NCI-H345 treated with DMSO at 0.1 percent for 48 hours (cell line): ENCODE measurements around the gene USP48.
"Not testable (repeated sequence)": the region's sequence is repeated elsewhere in the genome, so short reads cannot be mapped to it uniquely, and the experiment has no call there.

Experiments
- DNase-seq: peaks from one replicate; lab custom pipeline; 2025; ENCODE audit not compliant: unreplicated experiment; lab: John Stamatoyannopoulos, UW

The USP48 gene

DNA sequence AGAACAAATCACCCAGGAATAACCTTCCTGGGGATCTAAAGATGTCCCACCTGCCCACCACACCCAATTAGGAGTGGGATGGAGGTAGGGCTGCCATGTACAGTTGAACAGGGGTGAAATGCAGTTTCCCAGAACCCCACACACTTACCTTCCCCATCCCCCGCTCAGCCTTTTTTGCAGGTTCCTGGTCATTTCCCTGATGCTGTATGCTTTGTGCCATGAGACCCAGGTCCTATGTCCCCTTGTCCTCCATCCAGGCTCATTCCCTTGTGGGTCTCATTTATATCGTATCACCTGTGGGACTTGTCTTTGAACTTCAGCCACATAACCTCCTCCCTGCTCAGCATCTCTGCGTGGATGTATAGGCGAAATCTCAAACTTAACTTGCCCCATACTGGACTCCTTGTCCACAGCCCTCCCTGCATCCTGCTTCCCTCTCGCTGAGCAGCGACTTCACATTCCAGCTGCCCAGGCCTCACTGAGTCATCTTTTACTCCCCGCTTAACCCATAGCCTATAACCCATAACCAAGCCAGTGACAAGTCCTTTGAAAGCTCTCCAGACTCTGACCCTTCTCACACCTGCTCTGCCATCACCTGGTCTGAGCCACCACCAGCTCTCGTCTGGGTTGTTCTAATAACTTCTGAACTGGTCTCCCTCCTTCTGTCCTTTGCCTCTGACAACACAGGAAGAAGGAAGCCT lies 33.8 kb upstream of the USP48 start:
- no peak for DNase-seq

DNA sequence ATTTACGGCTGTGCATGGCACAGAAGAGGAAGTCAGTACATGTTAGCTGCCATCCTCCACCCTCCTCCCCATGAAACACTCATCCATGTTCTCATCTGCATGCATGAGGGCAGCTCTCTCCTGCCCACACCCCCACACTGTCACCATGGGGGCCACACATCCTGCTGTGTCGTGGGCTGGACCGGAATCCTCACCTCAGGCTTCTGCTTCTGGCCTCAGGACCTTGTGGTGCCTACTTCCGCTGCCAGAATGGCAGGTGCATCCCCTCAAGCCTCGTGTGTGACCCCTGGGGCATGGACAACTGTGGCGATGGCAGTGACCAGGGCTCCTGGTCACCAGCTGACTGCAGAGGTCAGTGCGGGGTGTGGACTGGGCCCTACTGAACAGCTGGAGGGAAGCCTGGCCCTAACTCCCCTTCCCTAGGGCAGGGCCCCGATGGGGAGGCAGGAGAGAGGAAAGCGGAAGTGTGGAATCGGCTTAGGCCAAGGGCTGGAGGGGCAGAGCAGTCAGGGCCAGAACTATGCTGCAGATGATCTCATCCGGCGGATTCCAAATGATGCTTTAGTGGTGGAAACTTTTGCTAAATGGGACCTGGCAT lies 32.9 kb upstream of the USP48 start:
- DNase-seq, result no peak

DNA sequence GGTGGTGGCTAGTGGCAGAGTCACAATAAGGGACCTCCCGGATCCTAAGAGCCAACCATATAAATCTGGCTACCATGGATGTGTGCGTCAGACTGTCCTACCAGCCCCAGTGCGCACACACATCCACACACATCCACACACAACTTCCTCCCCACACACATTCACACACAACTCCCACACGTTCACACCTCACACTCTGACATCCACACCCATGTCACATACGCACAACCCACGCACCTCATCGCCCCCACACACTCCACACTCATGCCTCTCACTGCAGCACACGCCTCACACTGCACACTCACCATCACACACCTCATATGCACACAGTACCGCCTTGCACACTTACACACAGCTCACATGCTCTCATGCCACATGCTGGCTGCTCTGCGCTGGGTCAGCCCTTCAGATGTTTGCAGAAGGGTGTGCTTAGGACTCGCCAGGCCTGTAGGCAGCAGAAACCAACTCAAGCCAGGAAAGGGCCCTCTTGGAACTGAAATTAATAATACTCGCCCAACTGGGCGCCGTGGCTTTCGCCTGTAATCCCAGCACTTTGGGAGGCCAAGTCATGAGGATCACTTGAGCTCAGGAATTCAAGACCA lies 32.1 kb upstream of the USP48 start:
- DNase-seq, result no peak

DNA sequence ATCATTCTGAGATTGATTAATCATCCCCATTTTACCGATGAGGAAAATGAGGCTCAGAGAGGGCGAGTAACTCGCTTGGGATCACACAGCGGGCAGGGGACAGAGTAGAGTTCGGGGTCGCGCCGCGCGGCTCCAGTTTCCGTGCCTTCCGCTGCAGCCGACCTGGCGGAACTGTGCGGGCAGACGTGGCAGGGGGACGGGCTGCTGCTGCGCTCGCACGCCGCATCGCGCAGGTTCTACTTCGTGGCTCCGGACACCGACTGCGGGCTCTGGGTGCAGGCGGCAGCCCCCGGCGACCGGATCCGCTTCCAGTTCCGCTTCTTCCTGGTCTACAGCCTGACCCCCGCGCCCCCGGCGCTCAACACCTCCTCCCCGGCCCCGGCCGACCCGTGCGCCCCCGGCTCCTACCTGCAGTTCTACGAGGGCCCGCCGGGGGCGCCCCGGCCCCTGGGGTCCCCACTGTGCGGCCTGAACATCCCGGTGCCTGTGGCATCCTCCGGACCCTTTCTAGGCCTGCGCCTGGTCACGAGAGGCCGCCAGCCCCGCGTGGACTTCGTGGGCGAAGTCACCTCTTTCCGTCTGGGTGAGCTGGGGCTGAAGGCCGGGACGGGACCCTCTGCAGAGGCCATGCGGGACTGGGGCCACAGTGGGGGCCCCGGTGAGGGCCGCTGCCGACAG lies 31.4 kb upstream of the USP48 start:
- DNase-seq, result no peak

DNA sequence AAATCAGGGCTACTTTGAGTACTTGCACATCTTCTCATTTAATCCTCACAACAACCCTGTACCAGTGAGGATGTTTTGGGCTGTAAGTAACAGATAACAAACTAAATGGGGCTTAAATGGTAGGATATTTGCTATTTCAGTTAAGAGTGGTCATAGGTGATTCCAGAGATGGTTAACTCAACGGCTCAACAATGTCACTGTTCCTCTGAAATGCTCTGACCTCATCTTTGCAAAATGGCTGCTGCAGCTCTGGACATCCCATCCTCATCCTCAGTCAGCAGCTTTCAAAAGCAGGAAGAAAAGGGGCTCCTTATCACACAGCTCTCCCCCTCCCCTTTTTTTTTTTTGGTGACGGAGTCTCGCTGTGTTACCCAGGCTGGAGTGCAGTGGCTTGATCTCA lies 30.6 kb upstream of the USP48 start:
- no peak for DNase-seq

DNA sequence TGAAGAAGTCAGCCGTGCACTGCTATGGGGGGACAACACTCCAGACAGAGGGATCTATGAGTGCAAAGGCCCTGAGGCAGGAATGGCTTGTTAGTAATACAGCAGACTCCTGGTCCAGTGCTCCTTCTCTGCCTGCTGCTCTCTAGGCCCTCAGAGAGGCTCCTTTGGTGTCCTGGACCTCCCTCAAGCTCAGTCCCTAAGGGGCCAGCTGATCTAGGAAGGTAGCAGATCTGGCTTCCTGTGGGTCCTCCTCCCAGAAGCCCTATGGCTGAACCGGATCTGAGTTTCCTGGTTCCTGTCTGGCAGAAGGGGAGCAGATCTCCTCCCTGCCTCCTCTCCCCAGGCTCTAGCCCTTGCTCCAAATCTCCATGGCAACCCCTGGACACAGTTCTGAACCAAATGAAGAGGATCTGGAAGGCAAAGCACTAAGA lies 28.9 kb upstream of the USP48 start, which contains the start of gene LDLRAD2:
Gene LDLRAD2, plus strand, starts transcription at position 391 of the 431 bp plus-strand sequence. CDS start 187 bp downstream, outside the sequence.
- DNase-seq, result no peak

DNA sequence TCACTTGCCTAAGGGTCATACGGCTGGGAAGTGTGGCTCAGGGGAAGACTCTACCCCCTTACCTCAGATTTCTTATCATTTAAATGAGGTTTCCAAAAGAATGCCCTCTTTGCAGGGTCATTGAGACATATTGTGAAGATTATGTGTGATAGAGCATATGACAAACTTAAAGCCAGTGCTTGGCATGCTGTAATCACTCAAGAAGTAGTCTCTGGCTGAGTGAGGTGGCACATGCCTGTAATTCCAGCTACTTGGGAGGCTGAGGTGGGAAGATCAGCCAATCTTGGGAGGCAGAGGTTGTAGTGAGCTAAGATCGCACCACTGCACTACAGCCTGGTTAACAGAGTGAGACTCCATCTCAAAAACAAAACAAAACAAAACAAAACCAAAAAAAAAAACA lies 21.6 kb upstream of the USP48 start:
- no peak for DNase-seq

DNA sequence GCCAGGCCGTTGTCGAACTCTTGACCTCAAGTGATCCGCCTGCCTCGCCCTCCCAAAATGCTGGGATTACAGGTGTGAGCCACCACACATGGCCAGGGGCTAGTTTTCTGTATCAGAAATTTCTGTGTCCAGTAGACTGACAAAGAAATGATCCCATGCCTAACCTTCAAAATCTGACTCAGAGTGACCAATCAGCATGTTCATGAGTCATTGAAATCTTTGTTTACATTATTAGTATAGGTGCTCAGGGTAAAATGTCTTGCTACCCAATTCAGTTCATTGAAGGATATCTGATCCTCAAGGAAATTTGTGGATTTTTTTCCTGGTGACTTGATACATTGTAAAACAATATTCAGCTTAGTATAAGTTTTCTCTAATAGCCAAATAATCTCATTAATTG lies 18.2 kb upstream of the USP48 start:
- DNase-seq, result no peak

DNA sequence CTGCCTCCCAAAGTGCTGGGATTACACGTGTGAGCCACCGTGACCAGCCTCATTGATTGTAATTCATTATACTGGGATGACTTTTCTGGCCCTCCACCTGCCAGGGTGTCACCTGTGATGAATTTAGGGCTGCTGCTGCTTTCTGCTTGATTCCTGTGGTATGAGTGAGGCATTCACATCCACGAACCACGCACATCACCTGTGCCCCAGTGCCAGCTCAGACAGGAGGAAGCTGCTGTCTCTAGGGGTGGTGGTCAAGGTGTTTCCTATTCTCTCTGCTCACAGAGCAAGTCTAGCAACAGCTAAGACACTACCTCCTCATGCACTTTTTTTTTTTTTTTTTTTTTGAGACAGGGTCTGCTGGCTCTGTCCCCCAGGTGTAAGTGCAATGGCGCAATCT lies 16.8 kb upstream of the USP48 start:
- DNase-seq, result no peak

DNA sequence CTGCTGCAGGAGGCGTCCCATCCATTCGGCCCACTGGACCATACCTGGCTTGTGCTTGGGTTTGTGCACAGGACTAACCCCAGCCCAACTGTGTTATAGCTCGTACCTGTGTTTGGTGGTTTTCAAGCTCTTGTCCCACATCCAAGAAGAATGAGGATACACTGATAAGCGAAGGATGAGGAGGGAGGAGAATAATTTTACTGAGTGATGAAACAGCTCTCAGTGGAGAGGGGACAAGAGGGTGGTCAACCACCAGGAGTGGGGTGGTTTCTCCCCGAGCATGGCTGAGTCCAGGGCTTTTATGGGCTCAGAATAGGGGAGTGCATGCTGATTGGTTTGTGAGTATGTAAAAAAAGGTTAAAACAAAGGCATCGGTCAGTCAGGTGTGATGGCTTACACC lies 12.1 kb upstream of the USP48 start:
- DNase-seq, result no peak

DNA sequence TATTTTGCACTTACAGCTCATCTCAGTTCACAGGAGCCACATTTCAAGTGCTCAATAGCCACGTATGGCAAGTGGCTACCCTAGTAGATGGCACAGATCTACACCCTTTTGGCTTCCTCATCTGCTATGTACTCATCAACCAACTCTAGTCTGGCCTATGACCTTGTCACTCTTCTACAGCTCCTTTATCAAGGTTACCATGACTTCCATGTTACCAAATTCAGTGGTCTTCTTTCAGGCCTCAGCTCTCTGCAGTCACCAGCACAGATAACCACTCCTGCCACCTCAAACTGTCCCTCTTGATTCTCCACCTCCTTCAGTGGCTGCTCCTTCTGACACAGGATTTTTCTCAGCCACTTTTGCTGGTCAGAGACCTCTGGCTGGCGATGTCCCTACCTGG lies 11.7 kb upstream of the USP48 start:
- DNase-seq, result no peak

DNA sequence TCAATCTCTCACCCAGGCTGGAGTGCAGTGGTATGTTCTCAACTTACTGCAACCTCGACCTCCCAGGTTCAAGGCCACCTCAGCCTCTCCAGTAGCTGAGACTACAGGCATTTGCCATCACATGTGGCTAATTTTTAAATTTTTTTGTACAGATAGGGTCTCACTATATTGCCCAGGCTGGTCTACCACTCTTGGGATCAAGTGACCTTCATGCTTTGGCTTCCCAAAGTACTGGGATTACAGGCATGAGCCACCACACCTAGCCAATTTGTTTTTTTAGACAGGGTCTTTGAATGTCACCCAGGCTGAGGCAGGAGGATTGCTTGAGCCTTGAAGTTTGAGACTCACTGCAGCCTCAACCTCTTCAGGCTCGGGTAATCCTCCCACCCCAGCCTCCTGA lies 10.2 kb upstream of the USP48 start:
- no peak for DNase-seq

DNA sequence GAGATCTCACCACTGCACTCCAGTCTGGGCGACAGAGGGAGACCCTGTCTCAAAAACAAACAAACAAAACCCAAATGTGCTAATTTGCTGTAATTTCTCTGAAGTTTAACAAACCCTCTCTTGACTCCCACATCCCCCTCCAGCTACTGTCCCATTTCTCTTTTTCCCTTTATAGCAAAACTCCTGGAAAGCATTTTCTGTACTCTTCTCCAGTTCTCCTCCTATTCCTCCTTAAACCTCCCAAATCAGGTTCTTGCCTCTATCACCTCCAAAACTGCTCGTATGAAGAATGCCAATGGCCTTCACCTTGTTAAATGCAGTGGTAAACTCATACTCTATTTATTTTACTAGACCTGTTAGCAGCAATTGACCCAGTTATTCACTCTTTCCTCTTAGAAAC lies 3.7 kb upstream of the USP48 start:
- no peak for DNase-seq

DNA sequence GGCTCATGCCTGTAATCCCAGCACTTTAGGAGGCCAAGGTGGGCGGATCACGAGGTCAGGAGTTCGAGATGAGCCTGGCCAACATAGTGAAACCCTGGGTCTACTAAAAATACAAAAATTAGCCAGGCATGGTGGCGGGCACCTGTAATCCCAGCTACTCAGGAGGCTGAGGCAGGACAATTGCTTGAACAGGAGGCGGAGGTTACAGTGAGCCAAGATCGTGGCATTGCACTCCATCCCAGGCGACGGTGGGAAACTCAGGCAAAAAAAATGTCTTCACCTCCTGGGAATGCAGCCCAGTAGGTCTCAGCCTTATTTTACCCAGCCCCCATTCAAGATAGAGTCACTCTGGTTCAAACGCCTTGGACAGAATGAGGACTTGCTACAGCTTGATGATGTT lies 2.8 kb upstream of the USP48 start:
- DNase-seq, result not testable (repeated sequence)

DNA sequence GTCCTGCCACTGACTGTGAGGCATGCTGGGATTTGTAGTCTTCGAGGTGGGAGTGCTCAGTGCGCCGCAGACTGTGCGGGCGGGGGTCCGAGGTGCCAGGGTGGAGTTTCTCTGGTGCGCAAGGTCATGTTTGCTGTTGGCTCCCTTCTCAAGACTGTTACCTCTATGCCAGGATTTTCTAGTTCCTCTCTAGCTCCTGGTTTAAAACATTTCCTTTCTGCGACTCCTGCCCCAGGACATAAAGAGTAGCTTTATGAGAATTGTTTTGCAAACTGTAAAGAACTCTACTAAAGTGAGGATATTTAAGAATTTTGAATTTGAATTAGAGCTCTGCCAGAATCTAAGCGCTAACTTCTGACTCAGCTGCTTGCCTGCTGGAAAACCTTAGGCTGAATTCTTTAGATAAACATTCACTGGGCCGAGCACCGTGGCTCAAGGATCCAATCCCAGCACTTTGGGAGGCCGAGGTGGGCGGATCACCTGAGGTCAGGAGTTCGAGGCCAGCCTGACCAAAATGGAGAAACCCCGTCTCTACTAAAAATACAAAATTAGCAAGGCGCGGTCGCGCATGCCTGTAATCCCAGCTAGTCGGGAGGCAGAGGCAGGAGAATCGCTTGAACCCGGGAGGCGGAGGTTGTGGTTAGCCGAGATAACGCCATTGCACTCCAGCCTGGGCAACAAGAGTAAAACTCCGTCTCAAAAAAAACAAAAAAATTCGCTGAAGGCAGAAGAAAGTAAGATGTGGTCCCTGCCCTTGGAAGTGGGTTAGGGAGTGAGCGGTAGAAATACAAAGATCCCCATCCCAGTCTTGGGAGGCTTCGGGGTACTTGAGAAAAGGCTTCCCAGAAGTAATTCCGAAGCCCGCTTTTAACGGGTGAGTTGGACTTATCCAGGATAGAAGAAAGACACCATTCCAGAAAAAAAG lies 992 bp upstream of the USP48 start:
- no peak for DNase-seq

DNA sequence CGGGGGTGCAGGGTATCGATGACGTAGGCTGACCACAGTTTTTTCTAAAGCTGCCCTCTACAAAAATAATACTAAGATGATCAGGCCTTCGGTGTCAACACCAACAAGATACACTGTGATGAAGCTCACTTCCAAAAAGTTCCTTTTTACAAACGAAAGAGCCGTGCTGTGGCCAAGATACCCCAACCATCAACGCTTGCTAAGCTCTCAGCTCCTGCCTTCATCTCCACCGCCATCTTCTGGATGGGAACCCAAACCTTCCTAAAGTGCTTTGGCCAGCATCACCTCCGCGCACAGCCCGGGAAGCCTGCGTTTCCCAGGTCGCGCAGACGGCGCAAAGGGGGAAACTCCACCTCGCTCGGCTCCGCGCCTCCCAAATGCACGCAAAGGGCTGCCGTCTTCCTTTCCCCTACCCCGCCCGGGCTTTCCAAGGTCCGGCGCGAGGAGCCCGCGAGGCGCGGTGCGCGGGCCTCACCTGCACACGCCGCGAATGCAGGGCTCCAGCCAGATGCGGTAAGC lies 541 bp downstream of the USP48 start:
- peak; percentile 52 for DNase-seq

DNA sequence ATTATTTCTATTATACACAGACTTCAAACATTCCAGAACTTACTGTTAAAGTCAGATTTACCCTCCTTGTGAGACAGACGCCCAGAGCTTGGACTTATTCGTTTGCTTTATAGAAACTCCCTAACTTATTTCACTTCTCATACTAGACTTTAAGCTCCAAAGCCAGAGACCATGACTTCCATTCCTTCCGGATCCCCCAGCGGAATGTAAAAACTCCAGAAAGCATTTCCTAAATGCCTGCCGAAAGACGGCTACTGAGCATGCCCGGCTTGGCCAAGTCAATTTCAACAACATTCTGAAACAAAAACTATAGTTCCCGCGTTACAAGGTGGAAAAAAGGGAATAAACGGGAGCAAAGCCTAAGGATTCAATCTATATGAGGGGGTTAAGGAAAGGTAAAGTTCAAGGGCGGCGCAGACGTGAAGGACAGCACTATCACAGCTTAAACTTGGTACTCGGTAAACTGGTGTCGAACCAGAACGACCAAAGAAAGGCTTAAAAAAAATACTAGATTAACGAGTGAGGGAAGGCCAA lies 1.1 kb downstream of the USP48 start:
- no peak for DNase-seq

DNA sequence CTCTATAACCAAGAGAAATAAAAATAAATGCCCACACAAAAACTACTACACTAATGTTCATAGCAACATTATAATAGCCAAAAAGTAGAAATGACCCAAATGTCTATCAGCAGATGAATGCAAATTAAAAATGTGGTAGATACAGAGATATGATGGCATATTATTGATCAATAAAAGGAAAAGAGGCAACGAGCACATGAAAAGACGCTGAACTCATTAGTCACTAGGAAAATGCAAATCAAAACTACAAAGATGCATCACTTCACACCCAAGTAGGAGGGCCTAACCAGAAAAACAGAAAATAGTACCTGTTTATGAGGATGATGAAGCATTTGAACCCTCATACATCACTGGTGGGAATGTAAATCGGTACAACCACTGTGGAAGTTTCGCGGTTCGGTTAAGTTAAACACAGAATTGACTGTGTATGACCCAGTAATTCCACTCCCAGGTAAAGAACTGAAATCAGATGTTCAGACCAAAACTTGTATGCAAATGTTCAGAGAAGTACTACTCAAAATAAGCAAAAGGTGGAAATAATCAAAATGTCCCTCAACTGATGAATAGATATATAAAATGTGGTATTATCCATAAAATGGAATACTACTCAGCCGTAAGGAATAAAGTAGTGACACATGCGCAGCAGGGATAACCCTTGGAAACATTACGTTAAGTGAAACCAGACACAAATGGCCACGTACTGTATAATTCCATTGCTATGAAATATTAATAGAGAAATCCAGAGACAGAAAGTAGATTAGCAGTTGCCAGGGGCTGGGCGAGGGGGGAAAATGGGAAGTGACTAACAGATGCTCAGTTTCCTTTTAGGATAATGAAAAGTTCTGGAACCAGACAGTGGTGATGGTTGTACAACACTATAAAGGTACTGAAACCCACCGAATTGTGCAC lies 3.1 kb downstream of the USP48 start:
- no peak for DNase-seq

DNA sequence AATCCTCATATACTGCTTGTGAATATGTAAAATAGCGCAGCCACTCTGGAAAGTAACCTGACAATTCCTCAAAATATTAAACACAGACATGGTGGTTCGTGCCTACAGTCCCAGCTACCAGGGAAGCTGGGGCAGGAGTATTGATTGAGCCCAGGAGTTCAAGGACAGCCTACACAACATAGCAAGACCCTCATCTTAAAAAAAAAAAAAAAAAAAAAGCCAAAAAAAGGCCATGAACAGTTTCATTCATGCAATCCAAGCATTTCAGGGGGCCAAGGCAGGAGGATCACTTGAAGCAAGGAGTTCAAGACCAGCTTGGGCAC lies 4.6 kb downstream of the USP48 start:
- DNase-seq, result no peak

DNA sequence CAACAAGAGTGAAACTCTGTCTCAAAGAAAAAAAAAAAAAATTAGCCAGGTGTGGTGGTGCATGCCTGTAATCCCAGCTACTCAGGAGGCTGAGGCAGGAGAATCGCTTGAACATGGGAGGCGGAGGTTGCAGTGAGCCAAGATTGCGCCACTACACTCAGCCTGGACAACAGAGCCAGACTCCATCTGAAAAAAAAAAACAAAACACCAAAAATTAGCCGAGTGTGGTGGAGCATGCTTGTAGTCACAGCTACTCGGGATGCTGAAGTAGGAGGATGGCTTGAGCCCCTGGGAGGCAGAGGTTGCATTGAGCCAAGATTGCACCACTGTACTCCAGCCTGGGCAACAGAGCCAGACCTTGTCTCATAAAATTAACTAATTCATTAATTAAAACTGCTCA lies 6.0 kb downstream of the USP48 start:
- not testable (repeated sequence) for DNase-seq
